Astrocyte (in vitro differentiated cells and primary cell): ENCODE data around the gene DAPK3. TPM values are rescaled to one million over a fixed set of nuclear protein-coding genes. Genes with fewer than 3 reads are reported as not detected.

ENCODE experiments used
- DNase-seq: peaks from one replicate; pipeline ENCODE4 v3.0.0-alpha.2; 2010; ENCODE audit warnings: low read depth
- FAIRE-seq: peaks from 2 replicates; lab custom pipeline; 2011; peaks lifted over from hg19 to GRCh38; lab: Jason Lieb, UNC
- H2AFZ ChIP-seq: 2 replicates; pipeline ENCODE4 v1.6.0; 2012; ENCODE audit warnings: low read depth, low read length, inconsistent platforms
- H3K27ac ChIP-seq: 2 replicates; pipeline ENCODE4 v1.5.1; 2011; ENCODE audit warnings: low read depth, low read length, inconsistent platforms
- H3K27me3 ChIP-seq: 2 replicates; pipeline ENCODE4 v1.6.0; 2011; ENCODE audit warnings: low read length, inconsistent platforms; ENCODE audit not compliant: insufficient read depth
- H3K36me3 ChIP-seq: 2 replicates; pipeline ENCODE4 v1.5.1; 2011; ENCODE audit warnings: low read length, inconsistent platforms; ENCODE audit not compliant: insufficient read depth
- H3K4me1 ChIP-seq: 2 replicates; pipeline ENCODE4 v1.5.1; 2011; ENCODE audit warnings: low read length, inconsistent platforms; ENCODE audit not compliant: insufficient read depth
- H3K4me2 ChIP-seq: 2 replicates; pipeline ENCODE4 v1.6.0; 2012; ENCODE audit warnings: low read length, inconsistent platforms
- H3K4me3 ChIP-seq: 2 replicates; pipeline ENCODE4 v1.5.1; 2011; ENCODE audit warnings: low read depth, mild to moderate bottlenecking, low read length, inconsistent platforms; ENCODE audit not compliant: insufficient read depth
- H3K79me2 ChIP-seq: 2 replicates; pipeline ENCODE4 v1.6.0; 2012; ENCODE audit warnings: mild to moderate bottlenecking, low read length, inconsistent platforms; ENCODE audit not compliant: insufficient read depth
- H3K9ac ChIP-seq: 2 replicates; pipeline ENCODE4 v1.6.0; 2012; ENCODE audit warnings: mild to moderate bottlenecking, low read length, inconsistent platforms
- H3K9me3 ChIP-seq: 2 replicates; pipeline ENCODE4 v1.5.1; 2012; ENCODE audit warnings: low read depth, mild to moderate bottlenecking, low read length, inconsistent platforms; ENCODE audit not compliant: insufficient read depth
- H4K20me1 ChIP-seq: 2 replicates; pipeline ENCODE4 v1.6.0; 2012; ENCODE audit warnings: low read length, inconsistent platforms; ENCODE audit not compliant: insufficient read depth
- H3K27ac Mint-ChIP-seq: one replicate; pipeline ENCODE4 v1.8.0; 2021; ENCODE audit warnings: mild to moderate bottlenecking, mixed read lengths; ENCODE audit not compliant: unreplicated experiment
- H3K27me3 Mint-ChIP-seq: one replicate; pipeline ENCODE4 v1.8.0; 2021; ENCODE audit warnings: low read depth, mixed read lengths; ENCODE audit not compliant: unreplicated experiment
- H3K36me3 Mint-ChIP-seq: one replicate; pipeline ENCODE4 v1.8.0; 2021; ENCODE audit warnings: low read depth, mixed read lengths; ENCODE audit not compliant: unreplicated experiment
- H3K4me1 Mint-ChIP-seq: one replicate; pipeline ENCODE4 v1.8.0; 2021; ENCODE audit warnings: low read depth, mixed read lengths; ENCODE audit not compliant: unreplicated experiment
- H3K4me3 Mint-ChIP-seq: one replicate; pipeline ENCODE4 v1.8.0; 2021; ENCODE audit warnings: mild to moderate bottlenecking, moderate library complexity, mixed read lengths; ENCODE audit not compliant: unreplicated experiment
- H3K9me3 Mint-ChIP-seq: one replicate; pipeline ENCODE4 v1.8.0; 2021; ENCODE audit warnings: mild to moderate bottlenecking, mixed read lengths; ENCODE audit not compliant: unreplicated experiment
- EZH2 ChIP-seq: IDR thresholded peaks from 2 replicates; pipeline ENCODE4 v1.6.1; 2012; ENCODE audit warnings: mild to moderate bottlenecking, low read length, inconsistent platforms; ENCODE audit not compliant: insufficient read depth
- total RNA-seq: library from RNA; stranded (reverse); gene quantifications from 2 replicates; pipeline ENCODE4 v1.2.1, GENCODE V29; 2021
- TF ChIP-seq, protein P1 (sequence below): IDR thresholded peaks from 2 replicates; pipeline ENCODE4 v1.5.1; 2011; ENCODE audit warnings: low read depth, mild to moderate bottlenecking, inconsistent platforms, low read length, moderate library complexity; ENCODE audit not compliant: insufficient read depth

DAPK3 gene
- total RNA-seq, 1 donor from 2014 or later, result 264 TPM

- no peak for TF ChIP-seq EZH2
- TF ChIP-seq, protein P1, sequence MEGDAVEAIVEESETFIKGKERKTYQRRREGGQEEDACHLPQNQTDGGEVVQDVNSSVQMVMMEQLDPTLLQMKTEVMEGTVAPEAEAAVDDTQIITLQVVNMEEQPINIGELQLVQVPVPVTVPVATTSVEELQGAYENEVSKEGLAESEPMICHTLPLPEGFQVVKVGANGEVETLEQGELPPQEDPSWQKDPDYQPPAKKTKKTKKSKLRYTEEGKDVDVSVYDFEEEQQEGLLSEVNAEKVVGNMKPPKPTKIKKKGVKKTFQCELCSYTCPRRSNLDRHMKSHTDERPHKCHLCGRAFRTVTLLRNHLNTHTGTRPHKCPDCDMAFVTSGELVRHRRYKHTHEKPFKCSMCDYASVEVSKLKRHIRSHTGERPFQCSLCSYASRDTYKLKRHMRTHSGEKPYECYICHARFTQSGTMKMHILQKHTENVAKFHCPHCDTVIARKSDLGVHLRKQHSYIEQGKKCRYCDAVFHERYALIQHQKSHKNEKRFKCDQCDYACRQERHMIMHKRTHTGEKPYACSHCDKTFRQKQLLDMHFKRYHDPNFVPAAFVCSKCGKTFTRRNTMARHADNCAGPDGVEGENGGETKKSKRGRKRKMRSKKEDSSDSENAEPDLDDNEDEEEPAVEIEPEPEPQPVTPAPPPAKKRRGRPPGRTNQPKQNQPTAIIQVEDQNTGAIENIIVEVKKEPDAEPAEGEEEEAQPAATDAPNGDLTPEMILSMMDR, result no peak
- no peak overlapping the region for H2AFZ ChIP-seq
- no peaks in the 10 kb centered on the region for H3K27me3 ChIP-seq
- H3K4me3 ChIP-seq, result no peak overlapping the region
- H3K9me3 ChIP-seq, result no peaks in the 10 kb centered on the region
- H3K27ac Mint-ChIP-seq, result no peak overlapping the region
- peaks cover 19% of the 10 kb centered on the region for H3K4me1 ChIP-seq
- no peak overlapping the region for H3K9ac ChIP-seq
- no peak overlapping the region for H3K27ac ChIP-seq
- peaks cover 31% of the 10 kb centered on the region for H3K4me1 Mint-ChIP-seq
- H3K4me3 Mint-ChIP-seq, result no peak overlapping the region
- H3K36me3 Mint-ChIP-seq, result peaks cover 17% of the 10 kb centered on the region
- H3K27me3 Mint-ChIP-seq, result no peaks in the 10 kb centered on the region
- no peak overlapping the region for H3K4me2 ChIP-seq
- H3K36me3 ChIP-seq, result peaks cover 41% of the 10 kb centered on the region
- peaks cover 81% of the 10 kb centered on the region for H3K79me2 ChIP-seq
- FAIRE-seq, result no peak
- H4K20me1 ChIP-seq, result peaks cover 96% of the 10 kb centered on the region
- no peak for DNase-seq
- H3K9me3 Mint-ChIP-seq, result no peaks in the 10 kb centered on the region
These were observed 7.2 kb downstream of the DAPK3 start for GRCh38 chr19:3963458-3964255.

DNA sequence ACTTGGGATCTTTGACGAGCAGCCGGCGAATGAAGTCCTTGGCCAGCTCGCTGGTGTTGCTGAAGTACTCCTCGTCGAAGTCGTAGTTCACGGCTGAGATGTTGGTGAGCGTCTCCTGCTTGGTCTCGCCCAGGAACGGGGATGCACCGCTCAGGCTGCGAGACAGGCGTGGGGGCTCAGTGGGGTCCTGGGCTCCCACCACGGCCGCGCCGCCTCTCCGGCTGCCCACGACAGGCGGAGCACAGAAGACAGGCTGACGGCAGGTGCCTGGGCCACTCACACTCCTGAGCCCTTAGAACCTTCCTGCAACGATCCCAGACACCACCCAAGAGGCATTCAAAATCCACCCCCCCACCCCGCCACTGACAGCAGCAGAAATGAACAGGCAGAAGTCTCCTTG, 9.9 kb downstream of the DAPK3 start:
- peaks cover 12% of the 10 kb centered on the region for H3K36me3 Mint-ChIP-seq
- H3K27ac Mint-ChIP-seq, result peak overlapping the region; percentile 87
- no peak for FAIRE-seq
- H3K36me3 ChIP-seq, result peaks cover 30% of the 10 kb centered on the region
- H3K27me3 ChIP-seq, result no peaks in the 10 kb centered on the region
- no peak overlapping the region for H3K4me2 ChIP-seq
- H3K9ac ChIP-seq, result no peak overlapping the region
- H3K79me2 ChIP-seq, result peaks cover 78% of the 10 kb centered on the region
- peaks cover 16% of the 10 kb centered on the region for H3K4me1 Mint-ChIP-seq
- no peak overlapping the region for H3K4me3 Mint-ChIP-seq
- no peak overlapping the region for H3K4me3 ChIP-seq
- no peaks in the 10 kb centered on the region for H3K9me3 ChIP-seq
- TF ChIP-seq EZH2, result no peak
- TF ChIP-seq, protein P1, result no peak
- no peaks in the 10 kb centered on the region for H3K4me1 ChIP-seq
- H2AFZ ChIP-seq, result no peak overlapping the region
- peaks cover 90% of the 10 kb centered on the region for H4K20me1 ChIP-seq
- H3K9me3 Mint-ChIP-seq, result no peaks in the 10 kb centered on the region
- DNase-seq, result no peak
- no peak overlapping the region for H3K27ac ChIP-seq
- H3K27me3 Mint-ChIP-seq, result no peaks in the 10 kb centered on the region

- no peak overlapping the region for H3K4me3 Mint-ChIP-seq
- no peaks in the 10 kb centered on the region for H3K9me3 Mint-ChIP-seq
- FAIRE-seq, result no peak
- peak overlapping the region; percentile 69 for H3K27ac Mint-ChIP-seq
- Histone ChIP-seq H3K9ac (no peak overlapping the region), H3K36me3 (peaks cover 25% of the 10 kb centered on the region), H2AFZ (no peak overlapping the region), H3K27me3 (no peaks in the 10 kb centered on the region), H3K4me2 (no peak overlapping the region), H3K4me1 (no peaks in the 10 kb centered on the region), H3K4me3 (no peak overlapping the region), H4K20me1 (peaks cover 90% of the 10 kb centered on the region), H3K9me3 (no peaks in the 10 kb centered on the region), H3K79me2 (peaks cover 67% of the 10 kb centered on the region), H3K27ac (no peak overlapping the region)
- H3K36me3 Mint-ChIP-seq, result peaks cover 12% of the 10 kb centered on the region
- H3K27me3 Mint-ChIP-seq, result no peaks in the 10 kb centered on the region
- TF ChIP-seq, protein P1, result no peak
- no peak for TF ChIP-seq EZH2
- H3K4me1 Mint-ChIP-seq, result peaks cover 11% of the 10 kb centered on the region
- no peak for DNase-seq
These were observed 11.2 kb downstream of the DAPK3 start for GRCh38 chr19:3959766-3960131.
